Measurements from ENCODE around the gene PRKAA1. TPM values are rescaled to one million over a fixed set of nuclear protein-coding genes. Genes with fewer than 3 reads are reported as not detected.

PRKAA1 gene
- total RNA-seq, 1 experiment from 2014 or later: 28.8 TPM

GRCh38 chr5:40743771-40744170 is 54.4 kb downstream of the PRKAA1 start:
- Histone ChIP-seq H3K56ac (ENCODE audit: insufficient read length, low read depth, low read length) (no peak overlapping the region), H2BK5ac (ENCODE audit: insufficient read length, low read length) (no peak overlapping the region), H2BK15ac (ENCODE audit: low read depth, low read length) (no peak overlapping the region), H2BK20ac (ENCODE audit: low read depth, low read length, poor library complexity, severe bottlenecking) (no peak overlapping the region), H2BK120ac (ENCODE audit: low read depth, low read length, poor library complexity, severe bottlenecking) (no peak overlapping the region), H2BK12ac (ENCODE audit: insufficient read length, low read depth, low read length) (no peak overlapping the region), H3K23me2 (ENCODE audit: insufficient read length, low read depth, low read length, poor library complexity, severe bottlenecking) (no peaks in the 10 kb centered on the region), H4K20me1 (ENCODE audit: control insufficient read depth, insufficient read depth, insufficient read length) (no peaks in the 10 kb centered on the region), H3K27ac (ENCODE audit: insufficient read length, low read depth, low read length) (no peak overlapping the region), H3K4ac (ENCODE audit: low read depth, low read length) (no peak overlapping the region), H3K79me2 (ENCODE audit: insufficient read depth, low read length) (no peaks in the 10 kb centered on the region), H3K79me1 (ENCODE audit: insufficient read depth, low read depth, low read length, poor library complexity, severe bottlenecking) (no peaks in the 10 kb centered on the region), H4K5ac (ENCODE audit: insufficient read length, low read depth, low read length) (no peak overlapping the region), H3K4me2 (ENCODE audit: insufficient read depth, insufficient read length, low read length) (no peak overlapping the region), H3T11ph (ENCODE audit: low read length) (no peak overlapping the region), H2AK5ac (ENCODE audit: insufficient read length, low read length) (no peak overlapping the region), H4K91ac (ENCODE audit: insufficient read length, low read depth, low read length) (no peak overlapping the region), H3K23ac (ENCODE audit: insufficient read length, low read depth, low read length) (no peak overlapping the region), H3K14ac (ENCODE audit: insufficient read depth, low read length) (no peak overlapping the region), H3K4me1 (ENCODE audit: insufficient read depth, low read length) (no peaks in the 10 kb centered on the region), H4K8ac (replicated peaks; ENCODE audit: insufficient read length, low read depth, low read length) (no peak overlapping the region), H2AFZ (ENCODE audit: low read length) (no peak overlapping the region), H3K27me3 (ENCODE audit: insufficient read depth, low read length) (no peaks in the 10 kb centered on the region), H3K9me3 (ENCODE audit: control insufficient read depth, low read depth, low read length) (no peaks in the 10 kb centered on the region), H3K9ac (ENCODE audit: extremely low read depth, insufficient read length, low read length) (no peak overlapping the region), H3K18ac (ENCODE audit: insufficient read length, low read depth, low read length) (no peak overlapping the region)
- no CpG with 5 or more reads among the region's 2 CpGs for WGBS (ENCODE audit: extremely low coverage, insufficient read length, low lambda C conversion rate)
- Mint-ChIP-seq H3K9me3 (no peaks in the 10 kb centered on the region), H3K4me1 (no peaks in the 10 kb centered on the region), H3K27me3 (ENCODE audit: low read depth) (no peaks in the 10 kb centered on the region), H3K36me3 (ENCODE audit: insufficient read depth in 1 of 3, low read depth in 3 of 3) (peaks cover 6 to 17% (median 9%) of the 10 kb centered on the region in 3 experiments; a peak in 6 of 7 replicates), H3K27ac (no peak overlapping the region), H3K4me3 (no peak overlapping the region)
- no peak for TF ChIP-seq CTCF (conservative IDR thresholded peaks at IDR 0.05)
- no peak for DNase-seq
